ENCODE results near the gene MPP3.

- TF ChIP-seq CTCF (IDR thresholded peaks at IDR 0.05) (no peak), POLR2A (IDR thresholded peaks at IDR 0.05) (no peak)
These were observed 31.4 kb upstream of the MPP3 start for GRCh38 chr17:43864161-43864984.
